ENCODE results near the gene AHNAK.

DNA sequence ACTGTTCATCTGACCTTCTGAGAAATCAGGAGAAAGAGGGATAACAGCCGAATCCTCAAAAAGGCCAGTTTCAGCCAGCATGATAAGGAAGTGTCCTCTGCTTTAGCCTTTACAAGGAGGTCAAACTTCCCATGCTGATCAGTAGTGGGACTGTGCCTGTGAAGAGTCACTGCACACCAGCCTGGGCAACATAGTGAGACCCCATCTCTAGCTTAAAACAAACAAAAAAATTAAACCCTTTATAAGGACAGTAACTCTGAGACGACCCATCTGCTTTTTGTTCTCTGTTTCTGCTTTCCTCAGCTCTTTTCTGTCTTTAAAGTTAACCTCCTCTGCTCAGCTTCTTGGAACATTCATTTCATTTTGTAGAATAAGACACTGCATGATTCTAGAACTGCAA lies 78.0 kb downstream of the AHNAK start:
- TF ChIP-seq, protein P1, sequence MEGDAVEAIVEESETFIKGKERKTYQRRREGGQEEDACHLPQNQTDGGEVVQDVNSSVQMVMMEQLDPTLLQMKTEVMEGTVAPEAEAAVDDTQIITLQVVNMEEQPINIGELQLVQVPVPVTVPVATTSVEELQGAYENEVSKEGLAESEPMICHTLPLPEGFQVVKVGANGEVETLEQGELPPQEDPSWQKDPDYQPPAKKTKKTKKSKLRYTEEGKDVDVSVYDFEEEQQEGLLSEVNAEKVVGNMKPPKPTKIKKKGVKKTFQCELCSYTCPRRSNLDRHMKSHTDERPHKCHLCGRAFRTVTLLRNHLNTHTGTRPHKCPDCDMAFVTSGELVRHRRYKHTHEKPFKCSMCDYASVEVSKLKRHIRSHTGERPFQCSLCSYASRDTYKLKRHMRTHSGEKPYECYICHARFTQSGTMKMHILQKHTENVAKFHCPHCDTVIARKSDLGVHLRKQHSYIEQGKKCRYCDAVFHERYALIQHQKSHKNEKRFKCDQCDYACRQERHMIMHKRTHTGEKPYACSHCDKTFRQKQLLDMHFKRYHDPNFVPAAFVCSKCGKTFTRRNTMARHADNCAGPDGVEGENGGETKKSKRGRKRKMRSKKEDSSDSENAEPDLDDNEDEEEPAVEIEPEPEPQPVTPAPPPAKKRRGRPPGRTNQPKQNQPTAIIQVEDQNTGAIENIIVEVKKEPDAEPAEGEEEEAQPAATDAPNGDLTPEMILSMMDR (IDR thresholded peaks at IDR 0.05) = no peak
- no peak for TF ChIP-seq POLR2A (IDR thresholded peaks at IDR 0.05)
